HCT116 (cell line): Measurements from ENCODE around the gene GCK. TPM values are rescaled to one million over a fixed set of nuclear protein-coding genes. Genes with fewer than 3 reads are reported as not detected.

Source experiments
- ATAC-seq: fragments of 200-7000 bp; cut with Tn5 transposase; 2 replicates; pipeline ENCODE4 v1.9.1; 2020; ENCODE audit warnings: mild to moderate bottlenecking, moderate library complexity
- BruUV-seq: library from RNA; stranded (reverse); fragments of 400-500 nt; replicated peaks from 2 replicates; lab custom pipeline; 2021; lab: Mats Ljungman, UMichigan
- CTCF ChIA-PET: fragments of 300-600 bp; sonication (Branson Sonifier 250); formaldehyde crosslinking; loops from one replicate; lab custom pipeline; 2021; ENCODE audit warnings: antibody characterized with exemption; lab: Charles Lee
- POLR2A ChIA-PET: fragments of 300-600, 350-600 bp; sonication (Branson Sonifier 250); formaldehyde crosslinking; loops from one replicate; lab custom pipeline; 2021; ENCODE audit warnings: antibody characterized with exemption; lab: Charles Lee
- RAD21 ChIA-PET, 2 experiments: fragments of 300-600 bp; sonication (Branson Sonifier 250); formaldehyde crosslinking; loops; one replicate each; lab custom pipeline; 2023; ENCODE audit warnings: low total read pairs in 2 of 2; ENCODE audit not compliant: uncharacterized antibody in 2 of 2, unreplicated experiment in 2 of 2, low non-redundant PET in 1 of 2; lab: Charles Lee
- DNase-seq: peaks from one replicate; pipeline ENCODE4 v3.0.0-alpha.2; 2010; ENCODE audit warnings: low read depth, low spot score
- H2AFZ ChIP-seq: fragments of 200-600 bp; shearing (Covaris generic), sonication (generic); 2 replicates; pipeline ENCODE4 v1.6.1; 2017; ENCODE audit warnings: low read depth, mixed run types, mixed read lengths, antibody characterized with exemption, low read length; ENCODE audit not compliant: poor library complexity, severe bottlenecking
- H3K27ac ChIP-seq: 2 replicates; pipeline ENCODE4 v1.5.1; 2012; ENCODE audit warnings: low read depth, low read length
- H3K27me3 ChIP-seq: fragments of 200-600 bp; sonication (generic); 2 replicates; pipeline ENCODE4 v1.6.1; 2016; ENCODE audit warnings: mixed run types, low read length, mixed read lengths; ENCODE audit not compliant: insufficient read depth
- H3K36me3 ChIP-seq, 2 experiments: fragments of 200-500 bp in 1 of 2; fragments of 200-600 bp in 1 of 2; sonication (Bioruptor generic) in 1 of 2; sonication (generic) in 1 of 2; 2 replicates each; pipeline versions ENCODE4 v1.5.1 to v1.6.1; 2014 to 2016; ENCODE audit warnings: low read length in 2 of 2, inconsistent platforms in 1 of 2, mixed read lengths in 1 of 2, mixed run types in 1 of 2; ENCODE audit not compliant: insufficient read depth in 2 of 2, control insufficient read depth in 1 of 2
- H3K4me1 ChIP-seq, 2 experiments: fragments of 200-600 bp in 1 of 2; sonication (generic) in 1 of 2; 2 replicates each; pipeline versions ENCODE4 v1.5.1 to v1.6.1; 2012 to 2017; ENCODE audit warnings: low read length in 2 of 2, inconsistent platforms in 1 of 2, mild to moderate bottlenecking in 1 of 2, mixed read lengths in 1 of 2, mixed run types in 1 of 2, moderate library complexity in 1 of 2; ENCODE audit not compliant: insufficient read depth in 2 of 2, control insufficient read depth in 1 of 2
- H3K4me2 ChIP-seq: fragments of 200-600 bp; sonication (generic); 2 replicates; pipeline ENCODE4 v1.6.1; 2017; ENCODE audit warnings: mixed run types, low read length, mixed read lengths
- H3K4me3 ChIP-seq, 2 experiments: fragments of 200-600 bp in 1 of 2; sonication (generic) in 1 of 2; replicated peaks in 1 of 2; 2 replicates each; pipeline ENCODE4 v1.5.1; 2011 to 2016; ENCODE audit warnings: low read length in 2 of 2, control low read depth in 1 of 2, low read depth in 1 of 2, mild to moderate bottlenecking in 1 of 2, mixed read lengths in 1 of 2, mixed run types in 1 of 2
- H3K79me2 ChIP-seq: fragments of 200-600 bp; sonication (generic); 2 replicates; pipeline ENCODE4 v1.6.1; 2017; ENCODE audit warnings: mild to moderate bottlenecking, mixed run types, low read length, moderate library complexity, mixed read lengths; ENCODE audit not compliant: insufficient read depth
- H3K9ac ChIP-seq: fragments of 200-600 bp; sonication (generic); 2 replicates; pipeline ENCODE4 v1.6.1; 2016; ENCODE audit warnings: low read length, mixed read lengths
- H3K9me2 ChIP-seq: fragments of 200-600 bp; sonication (generic), shearing (Covaris generic); 2 replicates; pipeline ENCODE4 v1.6.1; 2017; ENCODE audit warnings: mixed run types, mild to moderate bottlenecking, moderate library complexity; ENCODE audit not compliant: insufficient read depth
- H3K9me3 ChIP-seq, 2 experiments: fragments of 200-500 bp in 1 of 2; fragments of 200-600 bp in 1 of 2; sonication (Bioruptor generic) in 1 of 2; sonication (generic) in 1 of 2; 2 replicates each; pipeline ENCODE4 v1.6.1; 2014 to 2017; ENCODE audit warnings: low read length in 2 of 2, mixed read lengths in 2 of 2, inconsistent platforms in 1 of 2, low read depth in 1 of 2, mild to moderate bottlenecking in 1 of 2, mixed run types in 1 of 2, moderate library complexity in 1 of 2; ENCODE audit not compliant: control insufficient read depth in 1 of 2, insufficient read depth in 1 of 2
- H4K20me1 ChIP-seq: fragments of 200-600 bp; sonication (generic), shearing (Covaris generic); 2 replicates; pipeline ENCODE4 v1.6.1; 2017; ENCODE audit warnings: mixed run types, mild to moderate bottlenecking, moderate library complexity; ENCODE audit not compliant: insufficient read depth
- CBX3 ChIP-seq: IDR thresholded peaks from 2 replicates; pipeline ENCODE4 v1.6.1; 2012; ENCODE audit warnings: low read depth
- CEBPB ChIP-seq: IDR thresholded peaks from 2 replicates; pipeline ENCODE4 v1.6.1; 2012; ENCODE audit warnings: low read depth
- EGR1 ChIP-seq: IDR thresholded peaks from 2 replicates; pipeline ENCODE4 v1.6.1; 2012; ENCODE audit warnings: low read depth
- EZH2 ChIP-seq: fragments of 200-600 bp; sonication (generic); IDR thresholded peaks from 2 replicates; pipeline ENCODE4 v1.6.1; 2017; ENCODE audit warnings: antibody characterized with exemption, mixed run types
- EZH2phosphoT487 ChIP-seq: fragments of 200-600 bp; IDR thresholded peaks from 2 replicates; pipeline ENCODE4 v1.6.1; 2018; ENCODE audit warnings: antibody characterized with exemption, borderline replicate concordance
- FOSL1 ChIP-seq: IDR thresholded peaks from 2 replicates; pipeline ENCODE4 v1.6.1; 2012; ENCODE audit warnings: low read depth
- JUND ChIP-seq: IDR thresholded peaks from 2 replicates; pipeline ENCODE4 v1.6.1; 2012
- MAX ChIP-seq: IDR thresholded peaks from 2 replicates; pipeline ENCODE4 v1.6.1; 2012
- POLR2A ChIP-seq: IDR thresholded peaks from 2 replicates; pipeline ENCODE4 v1.7.0; 2011; ENCODE audit warnings: borderline replicate concordance; ENCODE audit not compliant: insufficient read depth, insufficient read length; ENCODE audit errors: extremely low read depth
- POLR2AphosphoS5 ChIP-seq: IDR thresholded peaks from 2 replicates; pipeline ENCODE4 v1.6.1; 2011; ENCODE audit warnings: mild to moderate bottlenecking, low read depth, low read length, moderate library complexity
- RAD21 ChIP-seq: IDR thresholded peaks from 2 replicates; pipeline ENCODE4 v1.6.1; 2012; ENCODE audit warnings: low read depth, mild to moderate bottlenecking
- SIN3A ChIP-seq: IDR thresholded peaks from 2 replicates; pipeline ENCODE4 v1.6.1; 2012; ENCODE audit warnings: low read depth
- SRF ChIP-seq: IDR thresholded peaks from 2 replicates; pipeline ENCODE4 v1.6.1; 2012; ENCODE audit warnings: low read depth
- YY1 ChIP-seq: IDR thresholded peaks from 2 replicates; pipeline ENCODE4 v1.6.1; 2011; ENCODE audit warnings: low read length, low read depth, moderate library complexity, mild to moderate bottlenecking; ENCODE audit not compliant: insufficient replicate concordance; ENCODE audit errors: extremely low read depth
- ZFX ChIP-seq: fragments of 450-650 bp; IDR thresholded peaks from 2 replicates; pipeline ENCODE4 v1.6.1; 2017
- intact Hi-C: fragments of 100-400 bp; cut with micrococcal nuclease; formaldehyde crosslinking; loops from 2 replicates; pipeline ENCODE4 v1.10.0; 2022
- total RNA-seq: library from RNA; stranded (reverse); gene quantifications from one replicate; pipeline ENCODE4 v1.2.1, GENCODE V29; 2021; ENCODE audit not compliant: unreplicated experiment
- TF ChIP-seq, protein P1 (sequence below), 3 experiments: fragments of 200-600 bp in 1 of 3; sonication (generic) in 1 of 3; IDR thresholded peaks in 2 of 3; conservative IDR thresholded peaks in 1 of 3; 2 replicates each; pipeline ENCODE4 v1.5.1; 2012 to 2017; ENCODE audit warnings: low read depth in 2 of 3, low read length in 2 of 3, antibody characterized with exemption in 1 of 3, borderline replicate concordance in 1 of 3, control low read depth in 1 of 3, mild to moderate bottlenecking in 1 of 3, mixed read lengths in 1 of 3, mixed run types in 1 of 3, moderate library complexity in 1 of 3; ENCODE audit not compliant: insufficient read depth in 1 of 3
- TF ChIP-seq, protein P2 (sequence below): IDR thresholded peaks from 2 replicates; pipeline ENCODE4 v1.6.1; 2012
- TF ChIP-seq, protein P3 (sequence below): IDR thresholded peaks from 2 replicates; pipeline ENCODE4 v1.6.1; 2012; ENCODE audit warnings: low read depth
- TF ChIP-seq, protein P4 (sequence below): IDR thresholded peaks from 2 replicates; pipeline ENCODE4 v1.6.1; 2011; ENCODE audit warnings: mild to moderate bottlenecking, low read length, moderate library complexity; ENCODE audit not compliant: insufficient replicate concordance; ENCODE audit errors: extremely low read depth

GCK gene
- total RNA-seq, 1 experiment from 2014 or later, result 0.34 TPM

DNA sequence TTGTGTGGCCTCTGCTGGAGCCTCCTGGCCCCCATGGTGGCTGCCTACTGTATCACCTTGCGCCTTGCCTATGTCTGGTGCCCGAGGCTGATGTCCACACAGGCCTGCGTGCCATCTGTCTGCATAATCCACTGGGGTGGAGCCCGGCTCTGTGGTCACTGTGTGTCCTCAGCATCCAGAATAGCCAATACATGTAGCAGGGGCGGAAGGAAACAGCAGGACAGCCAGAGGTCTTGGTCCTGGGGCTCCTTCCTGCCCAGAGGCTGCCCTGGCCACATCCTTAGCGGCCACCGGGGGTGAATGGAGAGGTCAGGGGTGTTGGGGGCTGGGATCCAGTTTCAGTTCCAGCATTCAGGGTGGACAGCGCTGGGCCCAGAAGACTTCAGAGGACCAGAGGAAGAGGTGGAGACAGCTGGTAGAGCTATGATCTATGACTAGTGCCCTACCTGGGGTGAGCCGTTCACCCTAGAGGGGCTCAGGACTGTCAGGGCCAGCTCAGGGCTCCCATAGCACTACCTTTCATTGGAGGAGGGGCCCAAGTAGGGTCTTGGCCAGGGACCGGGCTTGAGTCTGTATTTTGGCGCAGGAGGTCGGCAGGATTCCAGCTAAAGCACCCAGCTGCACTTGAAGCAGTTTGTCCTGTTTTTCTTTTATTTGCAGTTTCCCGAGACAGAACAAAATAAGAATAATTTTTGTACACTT is 27.4 kb upstream of the GCK start:
- H3K79me2 ChIP-seq, result no peaks in the 10 kb centered on the region
- BruUV-seq, result no TSS peak
- H3K4me2 ChIP-seq, result no peak overlapping the region
- no peaks in the 10 kb centered on the region for H3K27me3 ChIP-seq
- no peak for DNase-seq
- intact Hi-C loops, result no loop called here
- RAD21 ChIA-PET, result no interaction called here
- H3K9ac ChIP-seq, result no peak overlapping the region
- no peaks in the 10 kb centered on the region for H3K9me2 ChIP-seq
- no peak overlapping the region for H3K4me3 ChIP-seq
- no peak overlapping the region for H2AFZ ChIP-seq
- POLR2A ChIA-PET, result no interaction called here
- ATAC-seq, result no peak
- CTCF ChIA-PET, result no interaction called here
- no peaks in the 10 kb centered on the region for H3K9me3 ChIP-seq
- H3K36me3 ChIP-seq, result peaks cover 4 to 7% of the 10 kb centered on the region in 2 experiments; a peak in 3 of 4 replicates
- no peaks in the 10 kb centered on the region for H4K20me1 ChIP-seq
- no peak overlapping the region for H3K27ac ChIP-seq
- H3K4me1 ChIP-seq, result no peaks in the 10 kb centered on the region
- no peak for TF ChIP-seq SIN3A
- TF ChIP-seq SRF, result no peak
- TF ChIP-seq POLR2A, result no peak
- no peak for TF ChIP-seq POLR2AphosphoS5
- no peak for TF ChIP-seq ZFX
- TF ChIP-seq JUND, result no peak
- TF ChIP-seq YY1, result no peak
- TF ChIP-seq, protein P1, sequence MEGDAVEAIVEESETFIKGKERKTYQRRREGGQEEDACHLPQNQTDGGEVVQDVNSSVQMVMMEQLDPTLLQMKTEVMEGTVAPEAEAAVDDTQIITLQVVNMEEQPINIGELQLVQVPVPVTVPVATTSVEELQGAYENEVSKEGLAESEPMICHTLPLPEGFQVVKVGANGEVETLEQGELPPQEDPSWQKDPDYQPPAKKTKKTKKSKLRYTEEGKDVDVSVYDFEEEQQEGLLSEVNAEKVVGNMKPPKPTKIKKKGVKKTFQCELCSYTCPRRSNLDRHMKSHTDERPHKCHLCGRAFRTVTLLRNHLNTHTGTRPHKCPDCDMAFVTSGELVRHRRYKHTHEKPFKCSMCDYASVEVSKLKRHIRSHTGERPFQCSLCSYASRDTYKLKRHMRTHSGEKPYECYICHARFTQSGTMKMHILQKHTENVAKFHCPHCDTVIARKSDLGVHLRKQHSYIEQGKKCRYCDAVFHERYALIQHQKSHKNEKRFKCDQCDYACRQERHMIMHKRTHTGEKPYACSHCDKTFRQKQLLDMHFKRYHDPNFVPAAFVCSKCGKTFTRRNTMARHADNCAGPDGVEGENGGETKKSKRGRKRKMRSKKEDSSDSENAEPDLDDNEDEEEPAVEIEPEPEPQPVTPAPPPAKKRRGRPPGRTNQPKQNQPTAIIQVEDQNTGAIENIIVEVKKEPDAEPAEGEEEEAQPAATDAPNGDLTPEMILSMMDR (IDR thresholded peaks at IDR 0.05 in 2 of 3, conservative IDR thresholded peaks at IDR 0.05 in 1 of 3; ENCODE audit: borderline replicate concordance in 1 of 3, insufficient read depth in 1 of 3, low read depth in 2 of 3, low read length in 2 of 3), result no peak
- no peak for TF ChIP-seq CBX3
- no peak for TF ChIP-seq EZH2
- TF ChIP-seq MAX, result no peak
- TF ChIP-seq, protein P2, sequence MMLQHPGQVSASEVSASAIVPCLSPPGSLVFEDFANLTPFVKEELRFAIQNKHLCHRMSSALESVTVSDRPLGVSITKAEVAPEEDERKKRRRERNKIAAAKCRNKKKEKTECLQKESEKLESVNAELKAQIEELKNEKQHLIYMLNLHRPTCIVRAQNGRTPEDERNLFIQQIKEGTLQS, result no peak
- no peak for TF ChIP-seq EGR1
- TF ChIP-seq, protein P3, sequence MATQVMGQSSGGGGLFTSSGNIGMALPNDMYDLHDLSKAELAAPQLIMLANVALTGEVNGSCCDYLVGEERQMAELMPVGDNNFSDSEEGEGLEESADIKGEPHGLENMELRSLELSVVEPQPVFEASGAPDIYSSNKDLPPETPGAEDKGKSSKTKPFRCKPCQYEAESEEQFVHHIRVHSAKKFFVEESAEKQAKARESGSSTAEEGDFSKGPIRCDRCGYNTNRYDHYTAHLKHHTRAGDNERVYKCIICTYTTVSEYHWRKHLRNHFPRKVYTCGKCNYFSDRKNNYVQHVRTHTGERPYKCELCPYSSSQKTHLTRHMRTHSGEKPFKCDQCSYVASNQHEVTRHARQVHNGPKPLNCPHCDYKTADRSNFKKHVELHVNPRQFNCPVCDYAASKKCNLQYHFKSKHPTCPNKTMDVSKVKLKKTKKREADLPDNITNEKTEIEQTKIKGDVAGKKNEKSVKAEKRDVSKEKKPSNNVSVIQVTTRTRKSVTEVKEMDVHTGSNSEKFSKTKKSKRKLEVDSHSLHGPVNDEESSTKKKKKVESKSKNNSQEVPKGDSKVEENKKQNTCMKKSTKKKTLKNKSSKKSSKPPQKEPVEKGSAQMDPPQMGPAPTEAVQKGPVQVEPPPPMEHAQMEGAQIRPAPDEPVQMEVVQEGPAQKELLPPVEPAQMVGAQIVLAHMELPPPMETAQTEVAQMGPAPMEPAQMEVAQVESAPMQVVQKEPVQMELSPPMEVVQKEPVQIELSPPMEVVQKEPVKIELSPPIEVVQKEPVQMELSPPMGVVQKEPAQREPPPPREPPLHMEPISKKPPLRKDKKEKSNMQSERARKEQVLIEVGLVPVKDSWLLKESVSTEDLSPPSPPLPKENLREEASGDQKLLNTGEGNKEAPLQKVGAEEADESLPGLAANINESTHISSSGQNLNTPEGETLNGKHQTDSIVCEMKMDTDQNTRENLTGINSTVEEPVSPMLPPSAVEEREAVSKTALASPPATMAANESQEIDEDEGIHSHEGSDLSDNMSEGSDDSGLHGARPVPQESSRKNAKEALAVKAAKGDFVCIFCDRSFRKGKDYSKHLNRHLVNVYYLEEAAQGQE, result no peak
- TF ChIP-seq RAD21, result no peak
- TF ChIP-seq CEBPB, result no peak
- TF ChIP-seq, protein P4, sequence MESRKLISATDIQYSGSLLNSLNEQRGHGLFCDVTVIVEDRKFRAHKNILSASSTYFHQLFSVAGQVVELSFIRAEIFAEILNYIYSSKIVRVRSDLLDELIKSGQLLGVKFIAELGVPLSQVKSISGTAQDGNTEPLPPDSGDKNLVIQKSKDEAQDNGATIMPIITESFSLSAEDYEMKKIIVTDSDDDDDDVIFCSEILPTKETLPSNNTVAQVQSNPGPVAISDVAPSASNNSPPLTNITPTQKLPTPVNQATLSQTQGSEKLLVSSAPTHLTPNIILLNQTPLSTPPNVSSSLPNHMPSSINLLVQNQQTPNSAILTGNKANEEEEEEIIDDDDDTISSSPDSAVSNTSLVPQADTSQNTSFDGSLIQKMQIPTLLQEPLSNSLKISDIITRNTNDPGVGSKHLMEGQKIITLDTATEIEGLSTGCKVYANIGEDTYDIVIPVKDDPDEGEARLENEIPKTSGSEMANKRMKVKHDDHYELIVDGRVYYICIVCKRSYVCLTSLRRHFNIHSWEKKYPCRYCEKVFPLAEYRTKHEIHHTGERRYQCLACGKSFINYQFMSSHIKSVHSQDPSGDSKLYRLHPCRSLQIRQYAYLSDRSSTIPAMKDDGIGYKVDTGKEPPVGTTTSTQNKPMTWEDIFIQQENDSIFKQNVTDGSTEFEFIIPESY, result no peak
- no peak for TF ChIP-seq EZH2phosphoT487
- TF ChIP-seq FOSL1, result no peak
